DMS53 treated with DMSO at 0.1 percent for 48 hours (cell line): ENCODE measurements around the gene HOXB6.

ENCODE experiments used
- DNase-seq: peaks from one replicate; lab custom pipeline; 2025; ENCODE audit not compliant: unreplicated experiment; lab: John Stamatoyannopoulos, UW

The HOXB6 gene

GRCh38 chr17:48596000-48596734, 8.6 kb downstream of the HOXB6 start:
- no peak for DNase-seq

DNA sequence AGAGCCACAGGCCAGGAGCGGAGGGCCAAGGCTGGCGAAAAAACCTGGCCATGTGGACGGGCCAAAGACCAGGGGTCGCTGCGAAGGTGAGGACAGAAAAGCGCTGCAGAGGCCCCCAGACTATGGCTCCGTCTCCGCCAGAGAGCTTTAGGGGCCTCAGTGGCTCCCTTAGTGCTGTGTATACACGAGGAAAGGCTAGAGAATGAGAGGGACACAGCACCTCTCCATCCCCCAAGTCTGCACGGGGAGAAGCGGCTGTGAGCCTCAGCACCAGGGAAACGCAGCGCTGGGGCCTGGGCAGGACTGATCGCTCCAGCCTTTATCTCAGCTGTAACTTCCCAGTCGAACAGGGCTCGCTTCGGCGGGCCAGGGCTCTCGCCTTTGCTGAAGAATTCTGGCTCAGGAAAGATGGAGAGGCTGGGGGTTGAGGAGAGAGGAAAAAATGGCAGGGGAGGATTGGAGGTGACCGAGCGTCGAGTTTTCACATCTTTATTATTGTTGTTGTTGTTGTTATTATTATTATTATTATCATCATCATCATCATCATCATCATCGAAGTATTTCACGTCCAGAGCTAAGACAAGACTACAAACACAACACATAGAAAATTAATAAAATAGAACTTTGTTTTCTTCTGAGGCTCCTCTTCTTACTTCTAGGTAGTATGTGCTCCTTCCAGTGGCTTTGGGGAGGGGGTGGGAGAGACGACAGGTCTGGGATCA, 9.3 kb downstream of the HOXB6 start:
- no peak for DNase-seq

- no peak for DNase-seq
These were observed 10.1 kb downstream of the HOXB6 start for GRCh38 chr17:48594538-48595277.

GRCh38 chr17:48593840-48594537, 10.8 kb downstream of the HOXB6 start:
- peak; percentile 57 for DNase-seq

GRCh38 chr17:48593126-48593829, 11.5 kb downstream of the HOXB6 start, which contains the start of gene HOXB5:
Gene HOXB5, minus strand, starts transcription at chr17:48593779. Its CDS starts 97 bp downstream, at chr17:48593682.
- no peak for DNase-seq

DNA sequence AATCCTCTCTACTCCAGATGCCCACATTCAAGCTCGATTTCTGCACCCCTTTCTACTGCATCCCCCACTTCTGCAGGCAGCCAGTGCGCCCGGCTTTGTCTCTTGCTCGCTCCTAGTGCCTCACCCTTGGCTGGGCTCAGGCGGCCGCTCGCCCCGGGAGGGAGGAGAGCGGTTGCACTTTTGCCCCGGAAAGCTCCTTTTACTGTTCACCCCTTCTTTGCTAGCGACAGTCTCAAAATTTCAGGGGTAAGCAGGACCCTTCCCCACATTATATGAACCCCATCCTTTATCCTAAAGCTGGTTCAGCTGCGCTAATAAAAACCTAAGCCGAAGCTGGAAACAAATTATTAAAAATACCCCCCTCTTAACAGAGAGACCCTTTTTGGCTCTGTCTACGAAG, 12.2 kb downstream of the HOXB6 start:
- no peak for DNase-seq

GRCh38 chr17:48592057-48592514, 12.7 kb downstream of the HOXB6 start:
- no peak for DNase-seq

DNA sequence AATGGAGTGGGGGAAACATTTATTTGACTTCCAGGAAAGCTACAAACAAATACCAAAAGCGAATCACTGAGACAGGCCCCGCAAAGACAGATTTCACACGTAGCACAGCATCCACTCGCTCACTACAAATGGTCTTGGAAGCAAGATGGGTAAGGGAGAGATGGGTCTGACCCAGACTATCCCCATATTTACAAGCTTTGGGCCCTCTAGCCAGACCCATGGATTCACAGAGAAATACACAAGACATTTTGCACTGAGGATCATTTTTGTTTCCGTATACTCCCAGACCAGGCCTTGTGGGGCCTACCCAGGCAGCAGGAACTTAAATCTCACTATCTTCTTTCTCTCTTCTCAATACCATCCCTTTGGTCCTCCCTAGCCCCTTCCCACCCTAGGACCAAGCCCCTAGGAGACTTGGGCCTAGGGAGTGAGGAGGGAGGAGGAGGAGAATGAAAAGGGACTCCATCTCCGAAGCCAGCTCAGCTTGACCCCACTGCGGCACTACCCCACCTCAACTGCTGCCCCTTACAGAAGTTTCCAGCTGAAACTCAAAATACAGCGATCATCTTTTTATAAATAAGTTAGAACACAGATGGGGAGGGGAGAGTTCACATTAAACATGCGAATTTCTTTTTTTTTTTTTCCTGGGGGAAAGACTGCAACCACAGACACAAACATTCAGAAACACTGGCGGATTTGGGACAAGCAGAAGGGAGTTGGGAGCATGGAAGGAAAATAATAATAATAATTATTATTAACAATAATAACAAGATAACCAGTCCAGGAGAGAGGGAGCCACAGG, 13.3 kb downstream of the HOXB6 start:
- no peak for DNase-seq

DNA sequence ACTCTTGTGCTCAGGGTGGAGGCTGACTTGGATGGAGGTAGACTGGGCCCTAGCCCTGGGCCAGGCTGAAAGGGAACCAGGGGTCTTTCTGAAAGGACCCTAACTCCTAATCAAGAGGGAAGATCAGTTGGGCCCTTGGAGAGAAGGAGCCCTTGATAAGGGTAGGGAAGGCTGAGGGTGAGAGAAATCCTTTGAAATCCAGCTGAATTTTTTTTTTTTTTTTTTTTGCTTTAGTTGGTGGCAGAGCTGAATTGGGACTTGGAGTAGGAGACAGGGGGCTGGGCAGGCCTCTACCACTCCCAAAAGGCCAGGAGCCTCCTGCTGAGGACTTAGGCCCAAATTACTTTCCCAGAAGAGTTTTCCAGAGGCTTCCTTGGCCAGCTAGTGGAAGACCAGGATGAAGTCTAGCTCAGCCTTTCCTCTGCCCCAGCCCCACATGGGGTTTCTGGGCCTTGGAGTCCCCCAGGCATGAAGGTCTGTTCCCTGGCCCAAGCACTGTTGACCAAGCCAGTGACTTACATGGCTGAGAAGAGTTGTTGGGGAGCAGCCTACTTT, 14.1 kb downstream of the HOXB6 start:
- no peak for DNase-seq

DNA sequence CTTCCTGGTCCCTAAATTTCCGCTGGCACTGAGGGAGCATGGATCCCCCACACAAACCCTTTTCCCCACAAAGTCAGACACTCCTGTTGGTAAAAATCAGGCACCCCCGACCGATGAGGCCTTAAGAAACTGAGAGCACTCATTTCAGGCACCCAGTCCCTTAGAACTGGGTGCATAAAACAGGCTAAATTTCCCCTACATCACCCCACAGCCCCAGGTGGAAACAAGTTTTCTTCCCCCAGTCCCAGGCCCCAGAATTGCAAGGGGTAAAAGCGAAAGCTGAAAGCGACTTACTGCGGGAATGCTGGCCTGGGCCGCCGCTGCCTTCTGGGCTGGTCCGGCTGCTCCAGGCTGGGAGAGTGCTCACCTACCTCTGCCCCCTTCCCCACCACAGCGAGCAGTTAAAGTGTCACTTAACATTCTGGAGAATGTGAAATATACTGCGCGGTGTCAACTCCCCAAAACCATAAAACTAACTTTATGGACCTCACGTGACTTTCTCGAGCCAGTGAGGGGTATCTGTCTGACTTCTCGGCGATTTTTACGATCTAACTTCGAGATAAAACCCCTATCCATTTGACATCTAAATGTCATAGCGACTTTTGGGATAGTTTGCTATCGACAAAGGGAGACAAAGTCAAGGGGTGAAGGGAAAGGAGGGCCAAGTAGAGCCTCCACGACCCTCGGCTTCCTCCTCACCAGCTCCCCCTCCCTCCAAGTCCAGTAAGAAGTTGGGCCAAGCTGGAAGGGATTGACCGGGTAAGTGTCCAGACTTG, 14.8 kb downstream of the HOXB6 start, which contains the start of gene HOXB3:
Gene HOXB3 (minus strand): TSS at position 411 of the 776 bp plus-strand sequence. CDS start 37,767 bp downstream, outside the sequence.
- no peak for DNase-seq

DNA sequence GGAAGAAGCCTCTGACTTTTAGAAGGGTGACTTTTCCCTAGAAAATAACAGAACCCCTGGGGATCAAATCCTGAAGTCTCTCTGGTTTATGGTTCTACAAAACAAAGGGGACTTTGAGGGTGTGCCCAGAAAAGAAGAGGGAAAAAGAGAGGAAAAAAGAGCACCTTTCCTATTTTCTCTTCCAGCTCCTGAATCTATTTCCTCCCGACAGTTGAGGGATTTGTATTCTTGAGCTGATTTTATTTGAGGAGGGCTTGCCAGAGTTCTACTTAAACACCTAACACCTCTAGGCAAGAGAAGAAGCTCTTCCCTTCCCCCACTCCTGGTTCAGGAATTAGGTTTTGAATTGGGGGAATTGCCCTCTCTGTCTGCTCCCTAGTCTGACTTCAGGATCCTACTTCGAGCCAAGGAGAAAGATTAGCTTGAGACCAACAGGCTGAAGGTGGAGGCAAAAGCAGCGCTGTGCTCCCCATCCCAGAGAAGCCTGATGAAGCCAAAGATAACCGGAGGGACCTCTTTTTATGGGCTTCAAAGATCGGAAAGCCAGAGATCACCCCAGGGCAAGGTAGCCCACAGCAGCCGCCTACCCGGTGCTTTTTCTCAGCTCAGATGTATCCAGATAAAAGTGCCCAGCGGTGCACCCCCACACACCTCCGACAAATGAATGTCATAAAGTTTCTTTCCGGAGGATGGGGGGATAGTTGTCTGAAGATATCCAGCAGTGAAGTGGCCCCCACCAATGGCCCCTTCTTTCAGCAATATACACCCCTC, 15.5 kb downstream of the HOXB6 start:
- DNase-seq, result no peak

GRCh38 chr17:48588528-48588927, 16.3 kb downstream of the HOXB6 start:
- DNase-seq, result no peak

- DNase-seq, result no peak
These were observed 16.7 kb downstream of the HOXB6 start for GRCh38 chr17:48588074-48588415.

DNA sequence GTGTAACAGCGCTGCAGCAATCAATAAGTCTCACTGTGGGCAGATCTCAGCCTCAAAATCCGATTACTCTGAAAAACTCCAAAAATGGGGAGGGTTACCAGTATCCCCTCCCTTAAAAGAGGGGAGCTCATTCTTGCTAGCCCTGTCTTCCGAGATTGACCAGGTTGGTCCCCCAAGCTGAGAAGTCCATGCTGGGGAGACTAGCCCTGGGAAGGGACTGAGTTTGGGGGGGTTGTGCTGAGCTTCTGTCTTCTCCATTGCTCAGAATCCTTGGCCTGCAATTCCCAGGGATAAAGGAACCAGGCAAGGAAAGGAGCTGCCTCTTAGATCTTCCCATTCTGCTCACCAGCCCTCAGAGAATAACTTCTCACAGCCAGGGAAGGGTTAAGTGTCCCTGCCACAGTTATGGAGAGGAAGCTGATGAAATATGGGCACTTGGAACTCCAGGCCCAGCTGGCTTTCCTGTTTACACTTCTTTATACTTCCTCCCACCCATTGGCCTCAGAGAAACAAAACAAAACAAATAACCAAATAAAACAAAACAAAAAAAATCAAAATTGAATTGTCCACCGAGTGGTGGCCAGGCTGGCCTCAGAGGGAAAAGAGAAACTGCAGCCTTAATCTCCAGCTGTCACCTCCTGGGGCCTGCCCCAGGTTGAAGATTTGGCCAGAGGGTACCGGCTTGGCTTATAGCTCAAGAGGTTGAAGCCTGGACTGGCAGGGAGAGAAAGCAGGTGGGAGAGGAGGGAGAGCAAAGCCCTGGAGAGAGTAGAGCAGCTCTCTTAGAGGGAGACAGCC, 17.3 kb downstream of the HOXB6 start:
- DNase-seq, result no peak

GRCh38 chr17:48586355-48587258, 18.2 kb downstream of the HOXB6 start:
- DNase-seq, result no peak

GRCh38 chr17:48584223-48584741, 20.5 kb downstream of the HOXB6 start:
- DNase-seq, result no peak
